ENCODE results near the gene DNPH1. TPM values are rescaled to one million over a fixed set of nuclear protein-coding genes. Genes with fewer than 3 reads are reported as not detected.

Gene DNPH1
- total and polyA plus RNA-seq, 2 of the 8 experiments (the other 6 are each of a cell fraction or from before 2014, with no cell fraction given), result 33.9 to 134 TPM

DNA sequence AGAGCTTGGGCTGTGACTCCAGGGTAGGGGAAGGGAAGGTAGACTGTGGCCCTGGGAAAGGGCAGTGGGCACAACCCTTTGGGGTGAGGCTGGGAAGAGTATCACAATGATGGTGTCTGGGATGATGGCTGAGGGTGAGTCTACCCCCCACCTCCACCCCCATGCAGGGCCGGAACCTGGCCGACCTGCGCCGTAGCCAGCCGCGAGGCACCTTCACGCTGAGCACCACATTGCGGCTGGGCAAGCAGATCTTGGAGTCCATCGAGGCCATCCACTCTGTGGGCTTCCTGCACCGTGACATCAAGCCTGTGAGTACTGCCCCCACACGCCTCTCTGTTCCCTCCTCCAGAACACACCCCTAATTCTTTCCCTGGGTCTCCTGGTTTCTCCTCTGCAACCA is 24.1 kb upstream of the DNPH1 start (continued):
- TF ChIP-seq, protein P1, sequence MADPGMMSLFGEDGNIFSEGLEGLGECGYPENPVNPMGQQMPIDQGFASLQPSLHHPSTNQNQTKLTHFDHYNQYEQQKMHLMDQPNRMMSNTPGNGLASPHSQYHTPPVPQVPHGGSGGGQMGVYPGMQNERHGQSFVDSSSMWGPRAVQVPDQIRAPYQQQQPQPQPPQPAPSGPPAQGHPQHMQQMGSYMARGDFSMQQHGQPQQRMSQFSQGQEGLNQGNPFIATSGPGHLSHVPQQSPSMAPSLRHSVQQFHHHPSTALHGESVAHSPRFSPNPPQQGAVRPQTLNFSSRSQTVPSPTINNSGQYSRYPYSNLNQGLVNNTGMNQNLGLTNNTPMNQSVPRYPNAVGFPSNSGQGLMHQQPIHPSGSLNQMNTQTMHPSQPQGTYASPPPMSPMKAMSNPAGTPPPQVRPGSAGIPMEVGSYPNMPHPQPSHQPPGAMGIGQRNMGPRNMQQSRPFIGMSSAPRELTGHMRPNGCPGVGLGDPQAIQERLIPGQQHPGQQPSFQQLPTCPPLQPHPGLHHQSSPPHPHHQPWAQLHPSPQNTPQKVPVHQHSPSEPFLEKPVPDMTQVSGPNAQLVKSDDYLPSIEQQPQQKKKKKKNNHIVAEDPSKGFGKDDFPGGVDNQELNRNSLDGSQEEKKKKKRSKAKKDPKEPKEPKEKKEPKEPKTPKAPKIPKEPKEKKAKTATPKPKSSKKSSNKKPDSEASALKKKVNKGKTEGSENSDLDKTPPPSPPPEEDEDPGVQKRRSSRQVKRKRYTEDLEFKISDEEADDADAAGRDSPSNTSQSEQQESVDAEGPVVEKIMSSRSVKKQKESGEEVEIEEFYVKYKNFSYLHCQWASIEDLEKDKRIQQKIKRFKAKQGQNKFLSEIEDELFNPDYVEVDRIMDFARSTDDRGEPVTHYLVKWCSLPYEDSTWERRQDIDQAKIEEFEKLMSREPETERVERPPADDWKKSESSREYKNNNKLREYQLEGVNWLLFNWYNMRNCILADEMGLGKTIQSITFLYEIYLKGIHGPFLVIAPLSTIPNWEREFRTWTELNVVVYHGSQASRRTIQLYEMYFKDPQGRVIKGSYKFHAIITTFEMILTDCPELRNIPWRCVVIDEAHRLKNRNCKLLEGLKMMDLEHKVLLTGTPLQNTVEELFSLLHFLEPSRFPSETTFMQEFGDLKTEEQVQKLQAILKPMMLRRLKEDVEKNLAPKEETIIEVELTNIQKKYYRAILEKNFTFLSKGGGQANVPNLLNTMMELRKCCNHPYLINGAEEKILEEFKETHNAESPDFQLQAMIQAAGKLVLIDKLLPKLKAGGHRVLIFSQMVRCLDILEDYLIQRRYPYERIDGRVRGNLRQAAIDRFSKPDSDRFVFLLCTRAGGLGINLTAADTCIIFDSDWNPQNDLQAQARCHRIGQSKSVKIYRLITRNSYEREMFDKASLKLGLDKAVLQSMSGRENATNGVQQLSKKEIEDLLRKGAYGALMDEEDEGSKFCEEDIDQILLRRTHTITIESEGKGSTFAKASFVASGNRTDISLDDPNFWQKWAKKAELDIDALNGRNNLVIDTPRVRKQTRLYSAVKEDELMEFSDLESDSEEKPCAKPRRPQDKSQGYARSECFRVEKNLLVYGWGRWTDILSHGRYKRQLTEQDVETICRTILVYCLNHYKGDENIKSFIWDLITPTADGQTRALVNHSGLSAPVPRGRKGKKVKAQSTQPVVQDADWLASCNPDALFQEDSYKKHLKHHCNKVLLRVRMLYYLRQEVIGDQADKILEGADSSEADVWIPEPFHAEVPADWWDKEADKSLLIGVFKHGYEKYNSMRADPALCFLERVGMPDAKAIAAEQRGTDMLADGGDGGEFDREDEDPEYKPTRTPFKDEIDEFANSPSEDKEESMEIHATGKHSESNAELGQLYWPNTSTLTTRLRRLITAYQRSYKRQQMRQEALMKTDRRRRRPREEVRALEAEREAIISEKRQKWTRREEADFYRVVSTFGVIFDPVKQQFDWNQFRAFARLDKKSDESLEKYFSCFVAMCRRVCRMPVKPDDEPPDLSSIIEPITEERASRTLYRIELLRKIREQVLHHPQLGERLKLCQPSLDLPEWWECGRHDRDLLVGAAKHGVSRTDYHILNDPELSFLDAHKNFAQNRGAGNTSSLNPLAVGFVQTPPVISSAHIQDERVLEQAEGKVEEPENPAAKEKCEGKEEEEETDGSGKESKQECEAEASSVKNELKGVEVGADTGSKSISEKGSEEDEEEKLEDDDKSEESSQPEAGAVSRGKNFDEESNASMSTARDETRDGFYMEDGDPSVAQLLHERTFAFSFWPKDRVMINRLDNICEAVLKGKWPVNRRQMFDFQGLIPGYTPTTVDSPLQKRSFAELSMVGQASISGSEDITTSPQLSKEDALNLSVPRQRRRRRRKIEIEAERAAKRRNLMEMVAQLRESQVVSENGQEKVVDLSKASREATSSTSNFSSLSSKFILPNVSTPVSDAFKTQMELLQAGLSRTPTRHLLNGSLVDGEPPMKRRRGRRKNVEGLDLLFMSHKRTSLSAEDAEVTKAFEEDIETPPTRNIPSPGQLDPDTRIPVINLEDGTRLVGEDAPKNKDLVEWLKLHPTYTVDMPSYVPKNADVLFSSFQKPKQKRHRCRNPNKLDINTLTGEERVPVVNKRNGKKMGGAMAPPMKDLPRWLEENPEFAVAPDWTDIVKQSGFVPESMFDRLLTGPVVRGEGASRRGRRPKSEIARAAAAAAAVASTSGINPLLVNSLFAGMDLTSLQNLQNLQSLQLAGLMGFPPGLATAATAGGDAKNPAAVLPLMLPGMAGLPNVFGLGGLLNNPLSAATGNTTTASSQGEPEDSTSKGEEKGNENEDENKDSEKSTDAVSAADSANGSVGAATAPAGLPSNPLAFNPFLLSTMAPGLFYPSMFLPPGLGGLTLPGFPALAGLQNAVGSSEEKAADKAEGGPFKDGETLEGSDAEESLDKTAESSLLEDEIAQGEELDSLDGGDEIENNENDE (IDR thresholded peaks at IDR 0.05; ENCODE audit: insufficient replicate concordance, low read length), result no peak
- no peak for TF ChIP-seq TEAD4 (IDR thresholded peaks at IDR 0.05; ENCODE audit: low read depth, low read length)
- no peak for TF ChIP-seq CHD1 (IDR thresholded peaks at IDR 0.05; ENCODE audit: low read depth, low read length)
- TF ChIP-seq SP2 (IDR thresholded peaks at IDR 0.05; ENCODE audit: low read length), result no peak
- TF ChIP-seq POU5F1 (IDR thresholded peaks at IDR 0.05; ENCODE audit: low read depth, low read length), result no peak
- no peak for TF ChIP-seq RNF2 (IDR thresholded peaks at IDR 0.05; ENCODE audit: borderline replicate concordance, low read depth, low read length, missing control alignments, poor library complexity, severe bottlenecking)
- no peak for TF ChIP-seq SP1 (IDR thresholded peaks at IDR 0.05; ENCODE audit: low read depth, low read length)
- TF ChIP-seq SIX5 (IDR thresholded peaks at IDR 0.05; ENCODE audit: low read depth, low read length), result no peak
- TF ChIP-seq, protein P2, sequence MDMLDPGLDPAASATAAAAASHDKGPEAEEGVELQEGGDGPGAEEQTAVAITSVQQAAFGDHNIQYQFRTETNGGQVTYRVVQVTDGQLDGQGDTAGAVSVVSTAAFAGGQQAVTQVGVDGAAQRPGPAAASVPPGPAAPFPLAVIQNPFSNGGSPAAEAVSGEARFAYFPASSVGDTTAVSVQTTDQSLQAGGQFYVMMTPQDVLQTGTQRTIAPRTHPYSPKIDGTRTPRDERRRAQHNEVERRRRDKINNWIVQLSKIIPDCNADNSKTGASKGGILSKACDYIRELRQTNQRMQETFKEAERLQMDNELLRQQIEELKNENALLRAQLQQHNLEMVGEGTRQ (IDR thresholded peaks at IDR 0.05; ENCODE audit: low read length), result no peak
- no peak for TF ChIP-seq CREB1 (IDR thresholded peaks at IDR 0.05)
- TF ChIP-seq TAF1 (IDR thresholded peaks at IDR 0.05; ENCODE audit: low read depth, low read length), result no peak
- TF ChIP-seq PHF8 (conservative IDR thresholded peaks at IDR 0.05; ENCODE audit: low read depth, low read length), result no peak
